GM12801 (cell line): ENCODE measurements around the gene CPNE5.

ENCODE experiments used
- CTCF ChIP-seq: IDR thresholded peaks from one replicate; pipeline ENCODE4 v1.5.1; 2011; ENCODE audit warnings: control low read depth; ENCODE audit not compliant: insufficient read length; ENCODE audit errors: extremely low read depth

CPNE5 gene

GRCh38 chr6:36734486-36735060 lies 104.7 kb downstream of the CPNE5 start:
- no peak for TF ChIP-seq CTCF

GRCh38 chr6:36733300-36733699 lies 105.9 kb downstream of the CPNE5 start:
- TF ChIP-seq CTCF = no peak

GRCh38 chr6:36731622-36732310 lies 107.5 kb downstream of the CPNE5 start:
- TF ChIP-seq CTCF = no peak

GRCh38 chr6:36730424-36731380 lies 108.5 kb downstream of the CPNE5 start:
- TF ChIP-seq CTCF = no peak

- no peak for TF ChIP-seq CTCF
Measured at GRCh38 chr6:36729161-36729524, 110.1 kb downstream of the CPNE5 start.

- TF ChIP-seq CTCF = no peak
Measured at GRCh38 chr6:36728289-36729160, 110.7 kb downstream of the CPNE5 start.
